GM19438 (cell line): Measurements from ENCODE around the gene APCDD1.
"Not testable (repeated sequence)": the region's sequence is repeated elsewhere in the genome, so short reads cannot be mapped to it uniquely, and the experiment has no call there.

Experiments used
- ATAC-seq: cut with Tn5 transposase; IDR thresholded peaks from one replicate; pipeline ENCODE4 v1.9.1; 2021; ENCODE audit warnings: low read depth; ENCODE audit not compliant: unreplicated experiment

The APCDD1 gene

GRCh38 chr18:10486362-10486761 is 31.9 kb downstream of the APCDD1 start:
- ATAC-seq, result no peak

- no peak for ATAC-seq
Measured at GRCh38 chr18:10487154-10487553, 32.7 kb downstream of the APCDD1 start.

- ATAC-seq, result no peak
Measured at GRCh38 chr18:10488017-10488416, 33.6 kb downstream of the APCDD1 start.

- no peak for ATAC-seq
Measured at GRCh38 chr18:10490401-10491165, 36.1 kb downstream of the APCDD1 start.

GRCh38 chr18:10495936-10496335 is 41.5 kb downstream of the APCDD1 start:
- ATAC-seq, result no peak

GRCh38 chr18:10497206-10497749 is 42.8 kb downstream of the APCDD1 start:
- no peak for ATAC-seq

- no peak for ATAC-seq
Measured at GRCh38 chr18:10499230-10499629, 44.8 kb downstream of the APCDD1 start.

- no peak for ATAC-seq
Measured at GRCh38 chr18:10500038-10500437, 45.6 kb downstream of the APCDD1 start.

GRCh38 chr18:10504723-10505122 is 50.3 kb downstream of the APCDD1 start:
- no peak for ATAC-seq

- ATAC-seq, result not testable (repeated sequence)
Measured at GRCh38 chr18:10505892-10506291, 51.5 kb downstream of the APCDD1 start.

- ATAC-seq, result no peak
Measured at GRCh38 chr18:10508591-10508990, 54.2 kb downstream of the APCDD1 start.

- no peak for ATAC-seq
Measured at GRCh38 chr18:10511236-10511635, 56.8 kb downstream of the APCDD1 start.

- ATAC-seq, result no peak
Measured at GRCh38 chr18:10514082-10514481, 59.6 kb downstream of the APCDD1 start.

- ATAC-seq, result no peak
Measured at GRCh38 chr18:10514601-10515000, 60.2 kb downstream of the APCDD1 start.

- ATAC-seq, result no peak
Measured at GRCh38 chr18:10515456-10515855, 61.0 kb downstream of the APCDD1 start.

- no peak for ATAC-seq
Measured at GRCh38 chr18:10516078-10516477, 61.6 kb downstream of the APCDD1 start.

GRCh38 chr18:10518595-10519255 is 64.3 kb downstream of the APCDD1 start:
- no peak for ATAC-seq

- no peak for ATAC-seq
Measured at GRCh38 chr18:10519366-10519765, 64.9 kb downstream of the APCDD1 start.

- ATAC-seq, result no peak
Measured at GRCh38 chr18:10519999-10520935, 65.8 kb downstream of the APCDD1 start.

GRCh38 chr18:10521566-10521965 is 67.1 kb downstream of the APCDD1 start:
- ATAC-seq, result no peak

- no peak for ATAC-seq
Measured at GRCh38 chr18:10522574-10522973, 68.1 kb downstream of the APCDD1 start.
